Peyer's patch (tissue), 4 donors: ENCODE results near the gene VANGL2. TPM values are rescaled to one million over a fixed set of nuclear protein-coding genes. Genes with fewer than 3 reads are reported as not detected.

ENCODE experiments used
- DNase-seq, 3 donors: peaks; one replicate each; pipeline ENCODE4 v3.0.0-alpha.2; 2017 to 2019
- H3K27ac ChIP-seq, 4 donors: fragments of 200-600 bp; sonication (generic); one replicate each; pipeline ENCODE4 v1.5.1; 2016 to 2019
- H3K27me3 ChIP-seq, 2 donors: fragments of 200-600 bp; sonication (generic); one replicate each; pipeline ENCODE4 v1.5.1; 2019
- H3K36me3 ChIP-seq, 3 donors: fragments of 200-600 bp; sonication (generic); one replicate each; pipeline ENCODE4 v1.5.1; 2016 to 2019
- H3K4me1 ChIP-seq, 4 donors: fragments of 200-600 bp; sonication (generic); one replicate each; pipeline ENCODE4 v1.5.1; 2016 to 2019
- H3K4me3 ChIP-seq, 4 donors: fragments of 200-600 bp; sonication (generic); 1 replicate in 3 of 4; 2 replicates in 1 of 4; pipeline ENCODE4 v1.5.1; 2016 to 2019; ENCODE audit warnings: mild to moderate bottlenecking in 1 of 4
- H3K9me3 ChIP-seq, 4 donors: fragments of 200-600 bp; sonication (generic); one replicate each; pipeline ENCODE4 v1.5.1; 2016 to 2019; ENCODE audit warnings: mild to moderate bottlenecking in 1 of 4
- POLR2A ChIP-seq, 2 donors: fragments of 450-650 bp; IDR thresholded peaks; one replicate each; pipeline ENCODE4 v1.5.1; 2017; ENCODE audit warnings: antibody characterized with exemption in 2 of 2, mild to moderate bottlenecking in 2 of 2, moderate library complexity in 2 of 2
- total RNA-seq, 4 donors: library from RNA; depleted of rRNA; stranded (reverse); fragments of >200 nt; gene quantifications; one replicate each; pipeline ENCODE4 v1.1.0, GENCODE V29; 2016
- TF ChIP-seq, protein P1 (sequence below), 6 experiments: fragments of 450-650 bp in 4 of 6; fragments of 200-600 bp in 2 of 6; sonication (generic) in 1 of 6; IDR thresholded peaks; one replicate each; pipeline ENCODE4 v1.5.1; 2017 to 2019; ENCODE audit warnings: antibody characterized with exemption in 6 of 6, mild to moderate bottlenecking in 3 of 6, moderate library complexity in 1 of 6

VANGL2 gene
- total RNA-seq, 4 donors from 2014 or later = 2.1 to 6.8 (median 4.1) TPM

DNA sequence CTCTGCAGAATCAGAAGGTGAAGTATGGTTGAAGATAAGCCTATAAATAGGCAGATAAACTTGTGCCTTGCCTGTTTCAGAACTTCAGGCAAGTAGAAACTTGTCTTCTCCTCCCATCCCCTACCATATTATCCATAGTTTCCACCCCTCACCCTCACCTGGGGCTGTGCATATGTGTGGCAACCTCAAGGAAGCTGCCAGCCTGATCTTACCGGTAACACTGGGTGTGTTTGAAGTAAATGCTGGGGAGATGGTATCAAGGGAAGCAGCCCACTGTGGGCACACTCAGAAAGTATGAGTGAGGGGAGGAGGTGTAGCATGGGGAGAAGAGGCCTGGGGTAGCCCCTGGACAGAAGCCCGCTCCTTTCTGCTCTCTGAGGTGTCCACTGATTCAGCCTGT is 14.5 kb downstream of the VANGL2 start:
- TF ChIP-seq, protein P1, sequence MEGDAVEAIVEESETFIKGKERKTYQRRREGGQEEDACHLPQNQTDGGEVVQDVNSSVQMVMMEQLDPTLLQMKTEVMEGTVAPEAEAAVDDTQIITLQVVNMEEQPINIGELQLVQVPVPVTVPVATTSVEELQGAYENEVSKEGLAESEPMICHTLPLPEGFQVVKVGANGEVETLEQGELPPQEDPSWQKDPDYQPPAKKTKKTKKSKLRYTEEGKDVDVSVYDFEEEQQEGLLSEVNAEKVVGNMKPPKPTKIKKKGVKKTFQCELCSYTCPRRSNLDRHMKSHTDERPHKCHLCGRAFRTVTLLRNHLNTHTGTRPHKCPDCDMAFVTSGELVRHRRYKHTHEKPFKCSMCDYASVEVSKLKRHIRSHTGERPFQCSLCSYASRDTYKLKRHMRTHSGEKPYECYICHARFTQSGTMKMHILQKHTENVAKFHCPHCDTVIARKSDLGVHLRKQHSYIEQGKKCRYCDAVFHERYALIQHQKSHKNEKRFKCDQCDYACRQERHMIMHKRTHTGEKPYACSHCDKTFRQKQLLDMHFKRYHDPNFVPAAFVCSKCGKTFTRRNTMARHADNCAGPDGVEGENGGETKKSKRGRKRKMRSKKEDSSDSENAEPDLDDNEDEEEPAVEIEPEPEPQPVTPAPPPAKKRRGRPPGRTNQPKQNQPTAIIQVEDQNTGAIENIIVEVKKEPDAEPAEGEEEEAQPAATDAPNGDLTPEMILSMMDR (IDR thresholded peaks at IDR 0.05) = no peak
- TF ChIP-seq POLR2A (IDR thresholded peaks at IDR 0.05) = no peak
- no peaks in the 10 kb centered on the region for H3K36me3 ChIP-seq
- no peak overlapping the region for H3K27ac ChIP-seq
- H3K4me3 ChIP-seq = no peak overlapping the region
- no peaks in the 10 kb centered on the region for H3K27me3 ChIP-seq
- no peaks in the 10 kb centered on the region for H3K9me3 ChIP-seq
- H3K4me1 ChIP-seq = no peaks in the 10 kb centered on the region
- DNase-seq = no peak

DNA sequence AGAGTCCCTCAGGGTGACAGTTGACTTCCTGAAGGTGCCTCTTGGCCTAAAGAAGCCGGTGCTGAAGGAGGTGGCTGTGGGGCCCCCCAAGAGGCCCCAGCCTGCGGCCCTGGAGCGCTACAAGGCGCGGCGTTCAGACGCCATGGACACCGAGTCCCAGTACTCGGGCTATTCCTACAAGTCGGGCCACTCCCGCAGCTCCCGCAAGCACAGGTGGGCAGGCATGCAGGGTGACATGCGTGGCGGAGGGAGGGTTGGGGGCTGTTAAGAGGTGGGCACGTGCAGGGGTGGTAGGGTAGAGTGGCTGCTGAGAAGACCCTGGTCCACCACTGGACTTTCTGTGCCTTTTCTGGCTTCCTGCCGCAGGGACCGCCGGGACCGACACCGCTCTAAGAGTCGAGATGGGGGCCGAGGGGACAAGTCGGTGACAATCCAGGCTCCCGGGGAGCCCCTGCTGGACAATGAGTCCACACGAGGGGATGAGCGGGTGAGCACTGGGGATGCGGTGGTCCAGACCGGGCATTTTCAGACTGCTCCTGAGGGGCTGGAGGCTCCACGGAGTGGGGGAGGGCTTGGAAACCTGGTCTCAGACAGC is 15.4 kb downstream of the VANGL2 start:
- Histone ChIP-seq H3K4me1 (no peaks in the 10 kb centered on the region), H3K9me3 (no peaks in the 10 kb centered on the region), H3K27me3 (no peaks in the 10 kb centered on the region), H3K36me3 (no peaks in the 10 kb centered on the region), H3K27ac (no peak overlapping the region), H3K4me3 (no peak overlapping the region)
- no peak for DNase-seq
- TF ChIP-seq, protein P1 (IDR thresholded peaks at IDR 0.05) = no peak
- TF ChIP-seq POLR2A (IDR thresholded peaks at IDR 0.05) = no peak

- DNase-seq = no peak
- H3K27me3 ChIP-seq = no peaks in the 10 kb centered on the region
- TF ChIP-seq POLR2A (IDR thresholded peaks at IDR 0.05) = no peak
- TF ChIP-seq, protein P1 (IDR thresholded peaks at IDR 0.05) = peak in 3 of 6 experiments; percentile 47 to 51 (median 48)
- no peaks in the 10 kb centered on the region for H3K36me3 ChIP-seq
- H3K4me3 ChIP-seq = no peak overlapping the region
- no peaks in the 10 kb centered on the region for H3K9me3 ChIP-seq
- no peaks in the 10 kb centered on the region for H3K4me1 ChIP-seq
- no peak overlapping the region for H3K27ac ChIP-seq
Measured at GRCh38 chr1:160416369-160416768, 16.0 kb downstream of the VANGL2 start.

GRCh38 chr1:160418483-160418882 is 18.1 kb downstream of the VANGL2 start:
- Histone ChIP-seq H3K4me3 (no peak overlapping the region), H3K27me3 (no peaks in the 10 kb centered on the region), H3K27ac (no peak overlapping the region), H3K4me1 (no peaks in the 10 kb centered on the region), H3K9me3 (no peaks in the 10 kb centered on the region), H3K36me3 (no peaks in the 10 kb centered on the region)
- DNase-seq = no peak
- no peak for TF ChIP-seq POLR2A (IDR thresholded peaks at IDR 0.05)
- TF ChIP-seq, protein P1 (IDR thresholded peaks at IDR 0.05) = no peak

DNA sequence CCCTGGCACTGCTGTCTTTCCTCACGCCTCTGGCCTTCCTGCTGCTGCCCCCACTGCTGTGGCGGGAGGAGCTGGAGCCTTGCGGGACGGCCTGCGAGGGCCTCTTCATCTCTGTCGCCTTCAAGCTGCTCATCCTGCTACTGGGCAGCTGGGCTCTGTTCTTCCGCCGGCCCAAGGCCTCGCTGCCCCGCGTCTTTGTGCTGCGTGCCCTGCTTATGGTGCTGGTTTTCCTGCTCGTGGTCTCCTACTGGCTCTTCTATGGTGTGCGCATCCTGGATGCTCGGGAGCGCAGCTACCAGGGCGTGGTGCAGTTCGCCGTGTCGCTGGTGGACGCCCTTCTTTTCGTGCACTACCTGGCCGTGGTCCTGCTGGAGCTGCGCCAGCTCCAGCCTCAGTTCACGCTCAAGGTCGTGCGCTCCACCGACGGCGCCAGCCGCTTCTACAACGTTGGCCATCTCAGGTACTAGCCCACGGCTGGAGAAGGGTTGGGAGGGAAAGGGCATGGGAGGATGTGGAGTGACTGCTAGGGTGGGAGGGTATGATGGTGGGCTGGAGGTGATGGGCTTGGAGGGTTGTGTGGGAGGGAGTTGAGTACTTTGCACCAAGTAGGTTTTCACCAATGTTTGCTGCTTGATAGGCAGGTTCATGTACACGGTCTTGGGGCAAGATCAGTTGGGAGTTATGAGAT is 18.9 kb downstream of the VANGL2 start:
- Histone ChIP-seq H3K27ac (no peak overlapping the region), H3K27me3 (no peaks in the 10 kb centered on the region), H3K4me1 (no peaks in the 10 kb centered on the region), H3K9me3 (no peaks in the 10 kb centered on the region), H3K4me3 (no peak overlapping the region), H3K36me3 (peaks cover 0 to under 1% (median 0%) of the 10 kb centered on the region in 3 donors)
- TF ChIP-seq POLR2A (IDR thresholded peaks at IDR 0.05) = no peak
- TF ChIP-seq, protein P1 (IDR thresholded peaks at IDR 0.05) = no peak
- no peak for DNase-seq
